Left lung (tissue), 10 donors: ENCODE data around the gene RAB24. TPM values are rescaled to one million over a fixed set of nuclear protein-coding genes. Genes with fewer than 3 reads are reported as not detected.
"Not testable (repeated sequence)": the region's sequence is repeated elsewhere in the genome, so short reads cannot be mapped to it uniquely, and the experiment has no call there.

Source experiments
- ATAC-seq: fragments of 200-7000 bp; cut with Tn5 transposase; one replicate; pipeline ENCODE4 v1.9.1; 2020; ENCODE audit warnings: moderate library complexity
- DNase-seq, 4 donors: peaks; one replicate each; pipeline ENCODE4 v3.0.0-alpha.2; 2013 to 2020
- H3K27ac ChIP-seq, 2 donors: fragments of 200-600 bp; sonication (generic) in 1 of 2; one replicate each; pipeline versions ENCODE4 v1.5.0 to v1.8.0; 2020 to 2021
- H3K27me3 ChIP-seq, 2 donors: fragments of 200-600 bp; sonication (generic) in 1 of 2; one replicate each; pipeline versions ENCODE4 v1.5.0 to v1.8.0; 2020 to 2021
- H3K36me3 ChIP-seq, 2 donors: fragments of 200-600 bp; sonication (generic) in 1 of 2; one replicate each; pipeline versions ENCODE4 v1.5.0 to v1.8.0; 2020 to 2021
- H3K4me1 ChIP-seq, 2 donors: fragments of 200-600 bp; one replicate each; pipeline ENCODE4 v1.8.0; 2021
- H3K4me3 ChIP-seq, 2 donors: fragments of 200-600 bp; sonication (generic) in 1 of 2; one replicate each; pipeline versions ENCODE4 v1.5.0 to v1.8.0; 2020 to 2021; ENCODE audit warnings: mild to moderate bottlenecking in 1 of 2
- H3K9me3 ChIP-seq, 2 donors: fragments of 200-600 bp; sonication (generic) in 1 of 2; one replicate each; pipeline versions ENCODE4 v1.5.0 to v1.8.0; 2020 to 2021
- CTCF ChIP-seq, 2 donors: fragments of 200-600 bp; sonication (generic) in 1 of 2; IDR thresholded peaks; one replicate each; pipeline versions ENCODE4 v1.5.0 to v1.8.0; 2021; ENCODE audit warnings: antibody characterized with exemption in 2 of 2
- intact Hi-C, 2 donors: fragments of 100-400 bp; cut with DNase I; formaldehyde crosslinking; loops; one replicate each; pipeline versions ENCODE4 v1.11.2 to v1.14.2; 2022
- polyA plus RNA-seq, 6 donors: library from polyadenylated mRNA; unstranded; fragments of 120-200 nt; gene quantifications; one replicate each; pipeline ENCODE4 v1.2.1, GENCODE V29; 2013; ENCODE audit not compliant: insufficient read length in 6 of 6
- total RNA-seq, 2 donors: library from RNA; stranded (reverse); fragmentation: NEBNext Ultra II Directional; extraction: Animal tissue kit (Norgen Biotek cat#: 25700); gene quantifications; one replicate each; pipeline ENCODE4 v1.2.1, GENCODE V29; 2021
- donor health status: DM: no; HTN: yes; CAD: no.
- donor health status: DM: no; HTN: no; CAD: no.

RAB24 gene
- total and polyA plus RNA-seq, 8 donors, result 24.2 to 39.7 (median 29.6) TPM

- DNase-seq (no peak), ATAC-seq (peak; percentile 21)
- Histone ChIP-seq H3K36me3 (peaks cover 0 to 86% of the 10 kb centered on the region in 2 donors), H3K27me3 (no peaks in the 10 kb centered on the region), H3K4me3 (no peak overlapping the region), H3K4me1 (no peaks in the 10 kb centered on the region), H3K9me3 (no peaks in the 10 kb centered on the region), H3K27ac (peak overlapping the region in 1 of 2 donors; percentile 8)
- intact Hi-C loops, result no loop called here
- TF ChIP-seq CTCF (IDR thresholded peaks at IDR 0.05), result no peak
These were observed 39.3 kb downstream of the RAB24 start for GRCh38 chr5:177264178-177264577.

GRCh38 chr5:177261510-177261909, 42.0 kb downstream of the RAB24 start:
- Histone ChIP-seq H3K4me3 (no peak overlapping the region), H3K9me3 (no peaks in the 10 kb centered on the region), H3K27me3 (no peaks in the 10 kb centered on the region), H3K4me1 (no peaks in the 10 kb centered on the region), H3K36me3 (peaks cover 0 to 91% of the 10 kb centered on the region in 2 donors), H3K27ac (no peak overlapping the region)
- DNase-seq, result no peak
- intact Hi-C loops, result no loop called here
- no peak for TF ChIP-seq CTCF (IDR thresholded peaks at IDR 0.05)
- ATAC-seq, result no peak

- Histone ChIP-seq H3K4me1 (no peaks in the 10 kb centered on the region), H3K27ac (no peak overlapping the region), H3K36me3 (peaks cover 0 to 91% of the 10 kb centered on the region in 2 donors), H3K9me3 (no peaks in the 10 kb centered on the region), H3K4me3 (no peak overlapping the region), H3K27me3 (no peaks in the 10 kb centered on the region)
- TF ChIP-seq CTCF (IDR thresholded peaks at IDR 0.05), result no peak
- no peak for ATAC-seq
- DNase-seq, result no peak
- intact Hi-C loops, result no loop called here
These were observed 42.6 kb downstream of the RAB24 start for GRCh38 chr5:177260961-177261360.

GRCh38 chr5:177258711-177259110, 44.8 kb downstream of the RAB24 start:
- intact Hi-C loops, result not testable (repeated sequence)

GRCh38 chr5:177256296-177256695, 47.2 kb downstream of the RAB24 start:
- no peaks in the 10 kb centered on the region for H3K9me3 ChIP-seq
- H3K4me1 ChIP-seq, result no peaks in the 10 kb centered on the region
- DNase-seq (peak in 1 of 4 donors; percentile 45), ATAC-seq (peak; percentile 71)
- TF ChIP-seq CTCF (IDR thresholded peaks at IDR 0.05), result no peak
- H3K27ac ChIP-seq, result no peak overlapping the region
- no peak overlapping the region for H3K4me3 ChIP-seq
- no peaks in the 10 kb centered on the region for H3K27me3 ChIP-seq
- peaks cover 0 to 99% of the 10 kb centered on the region in 2 donors for H3K36me3 ChIP-seq
- intact Hi-C loops, result no loop called here

More at GRCh38 chr5:177258711-177259110, 44.8 kb downstream of the RAB24 start:
- not testable (repeated sequence) for H3K27ac ChIP-seq, H3K4me1 ChIP-seq, DNase-seq, H3K9me3 ChIP-seq, H3K4me3 ChIP-seq, ATAC-seq, H3K27me3 ChIP-seq
- peaks cover 0 to 98% of the 10 kb centered on the region in 2 donors for H3K36me3 ChIP-seq

GRCh38 chr5:177253252-177253651, 50.3 kb downstream of the RAB24 start:
- no peak for TF ChIP-seq CTCF (IDR thresholded peaks at IDR 0.05)
- Histone ChIP-seq H3K4me3 (no peak overlapping the region), H3K27ac (no peak overlapping the region), H3K36me3 (peaks cover 4 to 99% of the 10 kb centered on the region in 2 donors), H3K4me1 (no peaks in the 10 kb centered on the region), H3K27me3 (no peaks in the 10 kb centered on the region), H3K9me3 (no peaks in the 10 kb centered on the region)
- ATAC-seq (no peak), DNase-seq (no peak)
- intact Hi-C loops, result no loop called here
